IPS-NIHi7 (cell line): ENCODE results near the gene LAMC3.
A peak's percentile ranks its signal among the peaks of the same experiment; 100 is the strongest.

Experiments used
- DNase-seq: peaks from one replicate; pipeline ENCODE4 v3.0.0; 2012; ENCODE audit warnings: mixed read lengths; ENCODE audit errors: extremely low spot score

The LAMC3 gene

GRCh38 chr9:131045300-131046092, 36.5 kb downstream of the LAMC3 start:
- DNase-seq: no peak

GRCh38 chr9:131046093-131046380, 37.1 kb downstream of the LAMC3 start:
- no peak for DNase-seq

- DNase-seq: peak; percentile 92
These were observed 37.7 kb downstream of the LAMC3 start for GRCh38 chr9:131046581-131047202.

DNA sequence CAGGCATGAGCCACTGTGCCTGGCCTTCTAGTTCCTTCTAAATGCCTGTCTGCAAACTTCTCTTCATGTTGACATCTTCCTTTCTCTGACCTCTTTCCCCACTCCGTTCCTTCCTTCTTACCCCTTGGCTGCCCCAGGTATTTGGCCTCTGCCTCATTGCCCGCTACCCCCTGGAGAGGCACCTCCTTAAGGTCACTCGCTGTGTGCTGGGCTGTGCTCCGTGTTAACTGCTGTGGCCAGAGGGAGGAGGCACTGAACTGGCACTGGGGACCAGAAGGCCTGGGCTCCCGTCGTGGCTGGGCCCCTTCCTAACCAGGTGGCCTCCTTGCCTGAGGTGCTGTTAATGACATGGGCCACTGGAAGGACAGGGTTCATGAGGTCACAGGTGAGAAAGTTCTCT, 39.4 kb downstream of the LAMC3 start:
- DNase-seq: no peak

DNA sequence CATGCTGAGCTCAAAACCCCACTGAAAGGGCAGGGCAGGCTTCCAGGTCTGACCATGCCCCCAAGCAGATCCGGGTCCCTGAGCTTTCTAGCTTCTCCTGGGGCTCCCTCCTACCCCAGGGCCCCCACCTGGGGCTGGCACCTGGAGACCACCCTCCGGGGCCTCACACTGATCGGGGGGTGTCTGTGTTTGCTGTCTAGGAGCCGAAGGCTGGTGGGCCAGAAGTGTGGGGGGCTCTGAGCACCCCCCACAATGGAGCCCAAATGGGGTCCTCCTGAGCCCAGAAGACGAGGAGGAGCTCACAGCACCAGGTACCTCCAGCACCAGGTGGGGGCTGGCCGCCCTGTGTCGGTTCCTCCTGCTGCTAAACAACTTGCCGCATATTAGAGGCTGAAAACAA, 39.8 kb downstream of the LAMC3 start:
- no peak for DNase-seq

DNA sequence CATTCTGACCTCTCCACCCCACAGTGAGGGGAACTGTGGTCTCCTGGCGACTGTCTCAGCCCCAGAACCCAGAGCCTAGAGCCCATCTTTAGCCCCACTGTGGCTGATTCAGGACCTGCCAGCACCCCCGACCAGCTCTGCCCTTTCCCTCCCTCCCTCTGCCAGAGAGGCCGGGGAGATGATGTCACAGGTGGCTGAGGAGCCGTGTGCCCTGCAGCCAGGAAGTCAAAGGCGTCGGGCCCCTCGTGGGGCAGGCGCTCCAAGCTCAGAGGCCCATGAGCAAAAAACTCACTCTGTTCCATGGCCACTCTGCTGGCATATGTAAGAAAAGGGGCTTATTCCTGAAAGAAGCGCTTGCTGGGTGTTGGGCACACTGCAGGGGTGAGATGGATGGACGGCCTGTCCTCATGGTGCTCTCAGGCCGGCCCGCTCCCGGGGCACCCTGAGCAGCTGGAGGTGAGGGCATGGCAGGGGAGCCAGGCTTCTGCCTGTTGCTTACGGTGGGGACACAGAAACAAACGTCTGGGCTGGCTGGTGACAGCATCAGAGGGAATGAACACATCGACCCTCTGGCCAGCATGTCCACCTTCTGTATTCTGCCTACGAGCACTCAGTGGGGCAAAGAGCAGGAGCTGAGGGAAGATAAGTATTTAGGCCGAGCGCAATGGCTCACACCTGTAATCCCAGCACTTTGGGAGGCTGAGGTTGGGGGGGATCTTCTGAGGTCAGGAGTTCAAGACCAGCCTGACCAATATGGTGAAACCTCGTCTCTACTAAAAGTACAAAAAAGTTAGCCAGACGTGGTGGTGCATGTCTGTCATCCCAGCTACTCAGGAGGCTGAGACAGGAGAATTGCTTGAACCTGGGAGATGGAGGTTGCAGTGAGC, 41.1 kb downstream of the LAMC3 start:
- DNase-seq: no peak

GRCh38 chr9:131050831-131051230, 41.9 kb downstream of the LAMC3 start:
- no peak for DNase-seq

DNA sequence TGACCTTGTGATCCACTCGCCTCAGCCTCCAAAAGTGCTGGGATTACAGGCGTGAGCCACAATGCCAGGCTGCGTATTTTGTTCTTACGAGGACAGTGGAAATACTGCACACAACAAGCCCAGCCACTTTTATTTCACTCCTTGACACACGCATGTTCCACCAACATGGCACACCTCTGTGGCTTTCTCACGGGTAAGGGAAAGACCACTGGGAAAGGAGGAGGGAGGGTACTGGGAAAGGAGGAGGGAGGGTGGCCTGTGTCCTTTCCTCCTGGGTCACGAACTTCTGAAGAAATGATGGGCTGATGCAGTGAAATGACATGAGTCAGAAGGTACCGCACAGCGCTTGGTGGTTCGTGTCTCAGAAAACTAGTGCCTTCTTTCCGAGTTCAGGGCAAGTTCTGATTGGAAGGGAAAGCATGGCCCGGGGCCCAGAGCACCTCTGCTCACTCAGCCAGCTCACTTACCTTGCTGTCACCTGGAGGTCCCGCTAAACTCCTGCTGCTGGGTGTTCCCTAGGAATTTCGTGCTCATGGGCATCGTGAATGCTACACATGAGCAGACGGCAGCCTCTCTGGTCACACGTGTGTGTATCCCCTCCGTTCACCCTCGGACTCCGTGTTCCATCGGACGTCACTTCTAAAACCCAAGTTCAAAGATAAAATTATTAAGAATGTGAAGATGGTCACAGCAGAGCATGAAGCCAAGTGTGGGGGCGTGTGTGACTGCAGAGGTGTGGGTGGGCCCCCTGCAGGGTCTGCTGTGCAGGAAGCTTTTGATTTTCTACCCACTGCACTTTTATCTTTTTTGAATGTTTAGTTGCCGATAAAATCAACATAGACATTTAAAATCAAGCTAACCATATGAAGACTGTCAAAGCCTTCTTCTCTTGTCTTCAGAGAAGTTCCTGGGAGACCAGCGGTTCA, 42.9 kb downstream of the LAMC3 start:
- DNase-seq: no peak

DNA sequence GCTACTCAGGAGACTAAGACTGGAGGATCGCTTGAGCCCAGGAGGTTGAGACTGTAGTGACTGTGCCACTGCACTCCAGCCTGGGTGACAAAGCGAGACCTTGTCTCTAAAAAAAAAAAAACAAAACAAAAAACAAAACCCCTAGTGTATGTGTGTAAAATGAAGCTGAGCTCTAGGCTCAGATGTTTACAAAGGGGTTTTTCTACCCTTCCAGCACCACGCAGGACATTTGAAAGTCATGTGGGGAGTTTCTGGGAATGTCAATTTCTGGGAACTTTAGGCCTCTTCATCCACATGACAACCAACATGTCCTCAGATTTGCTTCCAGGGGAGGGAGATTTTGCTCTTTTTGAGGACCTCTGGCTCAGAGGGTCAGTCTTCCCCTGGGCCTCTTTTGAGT, 44.9 kb downstream of the LAMC3 start:
- DNase-seq: no peak

GRCh38 chr9:131056781-131057506, 48.0 kb downstream of the LAMC3 start:
- no peak for DNase-seq

DNA sequence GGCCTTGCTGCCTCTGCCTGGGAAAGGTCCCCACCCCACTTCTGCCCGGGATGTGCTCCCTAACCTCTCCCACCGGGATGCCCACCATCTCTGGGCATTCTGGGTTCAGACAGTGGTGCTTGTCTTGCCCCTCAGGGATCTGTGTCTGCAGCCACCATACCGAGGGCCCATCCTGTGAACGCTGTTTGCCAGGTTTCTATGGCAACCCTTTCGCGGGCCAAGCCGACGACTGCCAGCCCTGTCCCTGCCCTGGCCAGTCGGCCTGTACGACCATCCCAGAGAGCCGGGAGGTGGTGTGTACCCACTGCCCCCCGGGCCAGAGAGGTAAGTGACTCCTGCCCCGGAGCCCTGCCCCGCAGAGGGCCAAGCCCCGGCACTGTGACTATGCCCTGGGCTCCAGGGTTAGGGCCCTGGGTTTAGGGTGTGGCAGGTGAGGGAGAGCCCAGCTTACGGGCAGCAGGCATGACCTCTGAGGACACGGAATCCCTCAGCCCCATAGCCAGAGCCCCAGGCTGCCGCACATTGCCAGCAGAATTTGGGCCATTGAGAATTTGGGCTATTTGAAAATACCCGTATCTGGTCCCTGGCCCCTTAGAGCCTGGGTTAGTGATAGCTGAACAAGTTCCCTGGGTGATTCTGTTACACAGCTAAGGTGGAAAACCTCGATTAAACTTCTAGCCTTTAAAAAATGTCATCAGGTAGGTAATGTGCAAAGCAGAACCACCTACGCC, 52.1 kb downstream of the LAMC3 start:
- no peak for DNase-seq

GRCh38 chr9:131062969-131063368, 54.0 kb downstream of the LAMC3 start:
- DNase-seq: no peak

DNA sequence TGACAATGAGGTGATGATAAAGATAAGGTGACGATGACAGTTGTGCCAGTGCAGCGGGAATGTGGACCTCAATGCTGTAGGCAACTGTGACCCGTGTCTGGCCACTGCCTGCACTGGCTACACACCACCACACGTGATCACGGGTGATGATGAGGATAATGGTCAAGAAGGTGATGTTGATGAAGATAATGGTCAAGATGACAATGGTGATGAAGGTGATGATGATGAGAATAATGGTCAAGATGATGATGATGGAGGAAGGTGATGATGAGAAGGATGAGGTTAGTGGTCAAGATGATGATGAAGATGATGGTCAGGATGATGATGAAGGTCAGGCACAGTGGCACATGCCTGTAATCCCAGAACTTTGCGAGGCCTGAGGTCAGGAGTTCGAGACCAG, 56.6 kb downstream of the LAMC3 start:
- no peak for DNase-seq

DNA sequence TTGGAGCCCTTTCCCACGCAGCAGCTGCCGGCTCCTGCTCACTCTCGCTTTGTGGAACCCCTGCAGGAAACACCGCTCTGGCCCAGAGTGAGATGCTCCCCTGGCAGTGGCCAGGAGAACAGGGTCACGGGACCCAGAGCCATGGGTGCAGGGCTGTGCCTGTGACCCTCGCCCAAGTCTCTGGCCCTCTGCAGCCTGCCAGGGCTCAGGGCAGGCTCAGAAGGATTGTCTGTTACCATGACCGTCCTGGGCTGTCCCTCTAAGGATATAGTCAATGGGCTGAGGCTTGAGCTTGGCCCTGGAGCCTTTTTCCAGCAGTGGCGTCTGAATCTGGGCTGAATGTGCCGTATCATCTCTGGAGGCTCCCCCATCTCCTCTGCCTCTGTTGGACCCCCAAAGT, 58.7 kb downstream of the LAMC3 start:
- DNase-seq: no peak

GRCh38 chr9:131068076-131068816, 59.3 kb downstream of the LAMC3 start:
- DNase-seq: no peak

- no peak for DNase-seq
These were observed 60.7 kb downstream of the LAMC3 start for GRCh38 chr9:131069699-131070098.

DNA sequence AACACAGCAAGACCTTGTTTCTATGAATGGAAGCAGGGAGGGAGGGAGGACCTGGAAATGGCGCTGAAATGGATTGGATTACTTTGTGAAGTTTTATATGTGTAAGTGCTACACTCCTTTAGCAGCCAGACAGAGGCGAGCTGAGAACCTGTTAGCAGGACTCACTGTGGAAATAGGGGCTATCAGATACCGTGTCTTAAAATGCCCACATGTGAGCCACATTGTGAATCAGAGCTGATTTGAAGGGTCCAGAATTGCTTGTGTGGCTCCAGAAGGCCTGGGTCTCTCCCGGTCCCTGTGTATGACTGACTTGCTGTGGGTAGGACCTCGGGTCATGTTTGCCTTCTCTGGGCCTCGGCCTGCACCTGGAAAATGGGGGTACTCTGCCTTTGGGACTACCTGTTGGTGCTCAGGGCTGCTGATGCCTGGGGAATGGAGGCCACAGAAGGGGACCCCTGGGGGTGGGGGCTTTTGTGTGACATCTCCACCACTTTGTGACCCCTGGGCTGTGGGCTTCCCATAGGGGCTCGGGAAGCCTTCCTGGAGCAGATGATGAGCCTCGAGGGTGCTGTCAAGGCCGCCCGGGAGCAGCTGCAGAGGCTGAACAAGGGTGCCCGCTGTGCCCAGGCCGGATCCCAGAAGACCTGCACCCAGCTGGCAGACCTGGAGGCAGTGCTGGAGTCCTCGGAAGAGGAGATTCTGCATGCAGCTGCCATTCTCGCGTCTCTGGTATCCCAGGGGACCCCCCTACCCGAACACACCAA, 63.3 kb downstream of the LAMC3 start:
- DNase-seq: no peak

DNA sequence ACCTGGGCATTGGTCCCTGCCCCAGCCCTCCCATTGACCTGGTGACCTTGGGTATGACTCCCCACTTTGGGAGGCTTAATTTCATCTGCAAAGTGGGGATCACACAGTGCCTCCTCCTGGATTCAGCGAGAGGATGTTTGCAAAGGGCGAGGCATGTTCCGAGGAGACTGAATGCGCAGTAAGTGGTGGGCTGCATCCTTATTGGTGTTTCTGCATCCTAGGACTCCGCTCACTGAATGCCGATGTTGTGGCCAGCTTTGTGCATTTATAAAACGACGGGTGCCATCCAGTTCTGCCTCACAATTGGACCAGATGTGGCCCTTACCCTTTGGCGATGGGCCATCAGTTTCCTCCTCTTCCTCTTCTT, 63.9 kb downstream of the LAMC3 start:
- DNase-seq: no peak
